ENCODE results near the gene PRR11. TPM values are rescaled to one million over a fixed set of nuclear protein-coding genes. Genes with fewer than 3 reads are reported as not detected.

PRR11 gene
- total RNA-seq, 1 donor from 2014 or later = 14.9 TPM

DNA sequence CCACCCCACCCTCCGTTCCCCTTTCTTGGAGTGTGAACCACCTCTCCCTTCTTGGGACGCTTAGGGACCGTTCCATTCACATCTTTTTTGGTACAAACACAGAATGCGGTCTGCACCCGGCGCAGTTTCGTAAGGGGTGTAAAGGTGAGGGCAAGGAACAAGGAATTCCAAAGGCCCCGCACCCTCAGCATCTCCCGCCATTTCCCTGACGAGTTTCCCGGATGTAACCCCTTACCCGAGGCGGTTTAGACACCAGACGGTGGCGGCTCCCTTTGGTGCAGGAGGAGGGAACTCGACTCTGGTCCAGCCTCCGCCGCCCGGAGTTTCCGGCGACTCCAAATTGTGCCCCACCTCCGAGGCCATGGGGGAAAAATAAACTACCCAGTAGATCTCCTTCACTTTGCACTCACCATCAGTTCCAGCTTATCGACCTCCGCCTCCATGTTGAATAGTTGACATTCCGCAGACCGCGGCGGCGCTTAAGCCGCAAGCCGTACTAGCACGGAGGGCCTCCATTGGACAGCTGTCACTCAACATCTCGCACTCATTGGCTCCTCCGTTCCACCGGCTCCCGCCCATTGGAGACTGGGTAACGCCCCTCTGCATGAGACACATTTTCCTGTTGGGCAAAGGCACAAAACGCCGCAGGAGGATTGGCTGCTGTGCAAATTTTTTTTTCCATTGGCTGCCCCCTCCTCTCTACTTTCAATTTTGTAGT, 666 bp upstream of the PRR11 start, which contains the start of gene SKA2:
Gene SKA2 (minus strand): TSS at position 466 of the 718 bp plus-strand sequence. CDS start 23 bp downstream, at position 443.
- TF ChIP-seq EZH2 (IDR thresholded peaks at IDR 0.05; ENCODE audit: insufficient read depth, low read length) = peak; percentile 93
- TF ChIP-seq, protein P1, sequence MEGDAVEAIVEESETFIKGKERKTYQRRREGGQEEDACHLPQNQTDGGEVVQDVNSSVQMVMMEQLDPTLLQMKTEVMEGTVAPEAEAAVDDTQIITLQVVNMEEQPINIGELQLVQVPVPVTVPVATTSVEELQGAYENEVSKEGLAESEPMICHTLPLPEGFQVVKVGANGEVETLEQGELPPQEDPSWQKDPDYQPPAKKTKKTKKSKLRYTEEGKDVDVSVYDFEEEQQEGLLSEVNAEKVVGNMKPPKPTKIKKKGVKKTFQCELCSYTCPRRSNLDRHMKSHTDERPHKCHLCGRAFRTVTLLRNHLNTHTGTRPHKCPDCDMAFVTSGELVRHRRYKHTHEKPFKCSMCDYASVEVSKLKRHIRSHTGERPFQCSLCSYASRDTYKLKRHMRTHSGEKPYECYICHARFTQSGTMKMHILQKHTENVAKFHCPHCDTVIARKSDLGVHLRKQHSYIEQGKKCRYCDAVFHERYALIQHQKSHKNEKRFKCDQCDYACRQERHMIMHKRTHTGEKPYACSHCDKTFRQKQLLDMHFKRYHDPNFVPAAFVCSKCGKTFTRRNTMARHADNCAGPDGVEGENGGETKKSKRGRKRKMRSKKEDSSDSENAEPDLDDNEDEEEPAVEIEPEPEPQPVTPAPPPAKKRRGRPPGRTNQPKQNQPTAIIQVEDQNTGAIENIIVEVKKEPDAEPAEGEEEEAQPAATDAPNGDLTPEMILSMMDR (IDR thresholded peaks at IDR 0.05; ENCODE audit: insufficient read depth, low read depth, low read length) = no peak
- H3K27me3 Mint-ChIP-seq (ENCODE audit: low read depth, unreplicated experiment) = no peaks in the 10 kb centered on the region
- Histone ChIP-seq H3K9me3 (ENCODE audit: insufficient read depth, low read depth, low read length) (no peaks in the 10 kb centered on the region), H3K4me1 (ENCODE audit: insufficient read depth, low read length) (peaks cover 26% of the 10 kb centered on the region), H3K4me3 (ENCODE audit: insufficient read depth, low read depth, low read length) (peak within 1 kb of the TSS; percentile 90), H3K79me2 (ENCODE audit: insufficient read depth, low read length) (peaks cover 86% of the 10 kb centered on the region), H3K4me2 (ENCODE audit: low read length) (peak within 1 kb of the TSS; percentile 88), H2AFZ (ENCODE audit: low read depth, low read length) (peak within 1 kb of the TSS; percentile 78), H3K9ac (ENCODE audit: low read length) (peak within 1 kb of the TSS; percentile 98), H4K20me1 (ENCODE audit: insufficient read depth, low read length) (peaks cover 5% of the 10 kb centered on the region), H3K27me3 (ENCODE audit: insufficient read depth, low read length) (no peaks in the 10 kb centered on the region), H3K36me3 (ENCODE audit: insufficient read depth, low read length) (no peaks in the 10 kb centered on the region), H3K27ac (ENCODE audit: low read depth, low read length) (peak within 1 kb of the TSS; percentile 92)
- no peak within 1 kb of the TSS for H3K27ac Mint-ChIP-seq (ENCODE audit: unreplicated experiment)
- peaks cover 17% of the 10 kb centered on the region for H3K4me1 Mint-ChIP-seq (ENCODE audit: low read depth, unreplicated experiment)
- no peak for DNase-seq (ENCODE audit: low read depth)
- FAIRE-seq = no peak
- no peaks in the 10 kb centered on the region for H3K36me3 Mint-ChIP-seq (ENCODE audit: low read depth, unreplicated experiment)
- no peaks in the 10 kb centered on the region for H3K9me3 Mint-ChIP-seq (ENCODE audit: unreplicated experiment)
- H3K4me3 Mint-ChIP-seq (ENCODE audit: unreplicated experiment) = no peak within 1 kb of the TSS

DNA sequence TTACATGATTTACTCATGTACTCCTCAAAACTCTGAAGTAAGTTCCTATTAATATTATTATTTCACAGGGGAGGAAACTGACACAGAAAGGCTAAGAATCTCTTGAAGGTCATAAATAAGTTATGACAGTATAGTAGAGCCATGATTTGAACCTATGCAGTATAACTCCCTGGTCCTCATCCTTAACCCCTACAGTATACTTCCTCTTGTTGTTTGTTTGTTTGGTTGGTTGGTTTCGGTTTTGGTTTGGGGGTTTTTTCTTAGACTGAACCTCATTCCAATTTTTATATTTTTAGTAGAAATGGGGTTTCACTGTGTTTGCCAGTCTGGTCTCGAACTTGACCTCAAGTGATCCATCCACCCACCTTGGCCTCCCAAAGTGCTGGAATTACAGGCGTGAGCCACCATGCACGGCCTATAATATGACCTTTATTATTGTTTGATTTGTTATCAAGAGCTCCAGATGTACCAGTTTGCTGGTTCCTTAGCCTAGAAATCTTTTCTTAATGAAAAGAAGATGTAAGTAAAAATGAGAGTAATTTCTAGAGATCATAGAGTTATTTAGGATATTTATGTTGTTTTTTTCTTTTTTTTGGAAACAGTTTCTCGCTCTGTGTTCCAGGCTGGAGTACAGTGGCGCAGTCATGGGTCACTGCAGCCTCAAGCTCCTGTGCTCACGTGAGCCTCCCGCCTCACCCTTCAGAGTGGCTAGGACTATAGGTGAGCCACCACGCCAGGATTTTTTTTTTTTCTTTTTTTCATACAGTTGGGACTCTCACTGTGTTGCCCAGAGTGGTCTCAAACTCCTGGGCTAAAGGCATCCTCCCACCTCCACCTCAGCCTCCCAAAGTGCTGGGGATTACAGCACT, 4.8 kb downstream of the PRR11 start:
- peaks cover 4% of the 10 kb centered on the region for H3K4me1 Mint-ChIP-seq (ENCODE audit: low read depth, unreplicated experiment)
- H3K9ac ChIP-seq (ENCODE audit: low read length) = no peak overlapping the region

More for the DNA sequence above, 4.8 kb downstream of the PRR11 start:
- no peaks in the 10 kb centered on the region for H3K36me3 ChIP-seq (ENCODE audit: insufficient read depth, low read length)
- no peaks in the 10 kb centered on the region for H3K9me3 Mint-ChIP-seq (ENCODE audit: unreplicated experiment)
- TF ChIP-seq, protein P1 (IDR thresholded peaks at IDR 0.05; ENCODE audit: insufficient read depth, low read depth, low read length) = no peak
- no peak for TF ChIP-seq EZH2 (IDR thresholded peaks at IDR 0.05; ENCODE audit: insufficient read depth, low read length)
- H2AFZ ChIP-seq (ENCODE audit: low read depth, low read length) = no peak overlapping the region
- H3K27me3 ChIP-seq (ENCODE audit: insufficient read depth, low read length) = no peaks in the 10 kb centered on the region
- H3K4me2 ChIP-seq (ENCODE audit: low read length) = peak overlapping the region; percentile 5
- H3K27ac Mint-ChIP-seq (ENCODE audit: unreplicated experiment) = peak overlapping the region; percentile 66
- H3K4me3 ChIP-seq (ENCODE audit: insufficient read depth, low read depth, low read length) = no peak overlapping the region
- H3K27me3 Mint-ChIP-seq (ENCODE audit: low read depth, unreplicated experiment) = no peaks in the 10 kb centered on the region
- no peak overlapping the region for H3K4me3 Mint-ChIP-seq (ENCODE audit: unreplicated experiment)
- no peaks in the 10 kb centered on the region for H3K9me3 ChIP-seq (ENCODE audit: insufficient read depth, low read depth, low read length)
- H3K27ac ChIP-seq (ENCODE audit: low read depth, low read length) = no peak overlapping the region
- peaks cover 4% of the 10 kb centered on the region for H3K4me1 ChIP-seq (ENCODE audit: insufficient read depth, low read length)
- no peaks in the 10 kb centered on the region for H3K36me3 Mint-ChIP-seq (ENCODE audit: low read depth, unreplicated experiment)
- peaks cover 94% of the 10 kb centered on the region for H3K79me2 ChIP-seq (ENCODE audit: insufficient read depth, low read length)
- DNase-seq (ENCODE audit: low read depth) (no peak), FAIRE-seq (no peak)
- H4K20me1 ChIP-seq (ENCODE audit: insufficient read depth, low read length) = no peaks in the 10 kb centered on the region

Measured in astrocyte (in vitro differentiated cells and primary cell).